Stimulated activated CD8-positive, alpha-beta memory T cell treated with anti-CD3 and anti-CD28 coated beads, Interleukin-15, amount 100 ng/mL, for 48 hours (primary cell): Measurements from ENCODE around the gene DEPDC7.
"Not testable (repeated sequence)": the region's sequence is repeated elsewhere in the genome, so short reads cannot be mapped to it uniquely, and the experiment has no call there.

ENCODE experiments used
- DNase-seq, 2 donors: peaks; one replicate each; pipeline ENCODE4 v3.0.0-alpha.2; 2020; ENCODE audit warnings: low read depth in 2 of 2

The DEPDC7 gene

GRCh38 chr11:33025339-33025722 is 9.7 kb downstream of the DEPDC7 start:
- DNase-seq: no peak

DNA sequence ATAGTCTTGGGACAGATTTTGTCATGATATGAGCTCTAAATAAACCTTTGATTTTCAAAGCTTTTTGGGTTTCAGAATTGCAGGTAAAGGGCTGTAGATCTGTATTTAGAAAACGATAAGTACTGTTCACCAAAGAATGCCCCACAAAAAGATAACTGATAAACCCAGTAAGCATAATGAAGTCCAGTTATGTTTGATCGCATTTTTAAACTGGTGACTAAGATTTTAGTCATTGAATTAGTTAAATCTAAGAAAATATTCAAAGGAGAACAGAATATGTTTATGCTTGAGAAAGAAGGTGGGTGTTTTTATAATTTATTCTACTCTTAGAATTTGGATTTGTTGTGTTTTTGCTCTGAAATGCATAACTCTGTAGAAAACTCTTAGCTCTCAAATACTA is 11.6 kb downstream of the DEPDC7 start:
- no peak for DNase-seq

GRCh38 chr11:33027846-33028536 is 12.3 kb downstream of the DEPDC7 start:
- no peak for DNase-seq

DNA sequence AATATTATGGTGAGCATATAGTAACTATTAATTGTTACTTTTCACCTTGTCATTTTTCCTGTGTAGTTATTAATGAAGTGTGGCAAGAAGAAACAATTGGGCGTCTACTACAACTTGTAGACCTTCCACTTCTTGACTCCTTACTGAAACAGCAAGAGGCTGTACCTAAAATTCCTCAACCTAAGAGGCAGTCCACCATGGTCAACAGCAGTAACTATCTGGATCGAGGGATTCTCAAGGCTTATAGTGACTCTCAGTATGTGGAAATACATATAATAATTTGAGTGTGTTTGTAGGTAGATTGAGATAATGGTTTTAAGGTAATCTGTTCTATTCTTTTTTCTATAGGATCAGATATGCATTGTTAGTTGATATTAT is 12.8 kb downstream of the DEPDC7 start:
- no peak for DNase-seq

DNA sequence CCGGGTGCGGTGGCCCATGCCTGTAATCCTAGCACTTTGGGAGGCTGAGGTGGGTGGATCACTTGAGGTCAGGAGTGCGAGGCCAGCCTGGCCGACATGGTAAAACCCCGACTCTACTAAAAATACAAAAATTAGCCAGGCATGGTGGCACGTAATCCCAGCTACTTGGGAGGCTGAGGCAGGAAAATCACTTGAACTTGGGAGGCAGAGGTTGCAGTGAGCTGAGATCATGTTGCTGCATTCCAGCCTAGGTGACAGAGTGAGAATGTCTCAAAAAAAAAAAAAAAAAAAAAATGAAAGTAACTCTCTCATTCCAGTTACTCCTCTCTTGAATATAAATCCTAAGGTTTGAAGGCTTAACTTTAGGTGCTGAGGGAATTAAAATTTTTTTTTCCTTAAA is 13.5 kb downstream of the DEPDC7 start:
- DNase-seq: not testable (repeated sequence)

- DNase-seq: no peak
Observed at GRCh38 chr11:33033493-33033892, 17.8 kb downstream of the DEPDC7 start.

DNA sequence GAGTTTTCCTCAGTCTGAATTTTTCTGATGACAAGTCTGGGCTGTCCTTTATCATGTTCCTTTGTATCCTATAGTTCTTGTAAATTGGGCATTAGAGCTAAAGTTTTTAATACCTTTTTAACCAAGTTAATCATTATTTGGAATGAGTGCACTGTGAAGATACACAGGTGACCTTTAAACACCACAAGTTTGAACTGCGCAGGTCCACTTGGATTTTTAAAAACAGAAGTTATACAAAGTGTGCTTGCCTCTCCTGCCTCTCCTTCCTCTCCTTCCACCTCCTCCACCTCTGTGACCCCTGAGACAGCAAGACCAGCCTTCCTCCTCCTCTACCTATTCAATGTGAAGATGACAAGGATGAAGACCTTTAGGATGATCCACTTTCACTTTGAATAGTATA is 19.3 kb downstream of the DEPDC7 start:
- DNase-seq: no peak

GRCh38 chr11:33039274-33040032 is 23.8 kb downstream of the DEPDC7 start, which contains the start of gene TCP11L1:
TSS of gene TCP11L1 (plus strand) at chr11:33039572. CDS start at chr11:33043774, 4,202 bp downstream.
- peak; percentile 32 to 73 for DNase-seq

DNA sequence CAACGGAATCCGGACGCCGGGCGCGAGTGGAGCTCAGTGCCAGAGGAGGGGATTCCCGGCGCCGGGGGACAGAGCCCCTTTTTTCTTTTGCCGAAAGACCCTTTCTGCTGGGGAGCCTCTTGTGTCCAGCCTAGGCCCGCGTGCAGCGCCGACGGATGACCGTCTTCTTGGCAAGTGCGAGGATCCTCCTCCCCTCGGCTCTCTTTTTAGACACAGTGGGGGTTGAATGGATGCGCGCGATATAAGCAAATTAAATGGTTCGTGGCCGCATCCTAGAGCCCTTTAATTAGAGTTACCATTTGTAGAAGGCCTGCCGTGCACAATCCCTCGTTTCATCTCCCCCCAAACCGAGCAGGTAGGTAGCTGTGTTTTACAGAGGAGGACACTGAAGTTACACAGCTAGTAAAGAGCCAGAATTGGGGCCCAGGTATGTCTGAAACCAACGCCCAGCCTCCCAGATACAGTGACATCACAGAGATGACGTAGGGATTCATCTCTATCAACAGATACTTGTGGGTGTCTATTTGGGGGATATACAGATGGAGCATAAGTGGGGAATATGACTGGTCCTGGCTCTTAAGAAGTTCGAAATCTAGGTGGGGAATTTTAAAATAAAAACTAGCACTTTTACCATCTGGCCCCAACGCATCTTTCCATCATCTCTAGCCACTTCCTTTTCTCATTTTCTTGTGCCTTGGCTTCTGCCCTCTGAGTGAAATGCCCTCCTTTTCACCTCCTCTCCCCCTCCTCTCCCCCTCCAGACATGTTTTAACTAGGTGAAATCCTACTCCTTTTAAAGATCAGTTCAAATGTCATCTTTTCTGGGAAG is 24.6 kb downstream of the DEPDC7 start:
- DNase-seq: peak in 1 of 2 donors; percentile 47

DNA sequence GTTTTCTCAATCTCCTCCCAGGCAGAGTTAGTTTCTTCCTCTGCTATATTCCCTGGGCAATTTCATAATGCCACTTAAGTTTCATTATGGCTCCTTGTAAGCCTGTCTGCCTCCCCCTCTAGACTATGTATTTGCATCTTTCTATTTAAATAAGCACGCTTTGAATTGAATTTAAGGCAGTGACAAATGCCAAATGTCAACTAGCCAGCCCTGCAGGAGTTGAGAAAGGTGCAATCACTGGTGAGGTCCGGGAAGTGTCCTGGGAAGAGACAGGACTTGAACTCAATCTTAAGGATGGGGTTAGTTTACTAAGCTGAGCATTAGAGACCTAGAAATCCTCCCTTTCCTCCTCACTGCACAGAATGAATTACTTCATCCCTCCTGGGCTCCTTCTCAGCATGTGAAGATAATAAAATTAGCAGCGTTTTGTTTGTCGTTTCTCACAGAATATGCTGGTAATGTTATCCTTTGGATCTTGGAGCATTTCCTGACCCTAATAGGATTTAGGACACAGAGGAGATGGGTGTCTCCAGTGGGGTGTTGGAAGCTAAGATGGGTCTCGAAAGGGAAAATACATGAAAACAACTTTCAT is 25.3 kb downstream of the DEPDC7 start:
- no peak for DNase-seq

GRCh38 chr11:33043221-33043830 is 27.6 kb downstream of the DEPDC7 start:
- no peak for DNase-seq

GRCh38 chr11:33044285-33044756 is 28.6 kb downstream of the DEPDC7 start:
- DNase-seq: no peak

- no peak for DNase-seq
Observed at GRCh38 chr11:33045551-33046255, 30.0 kb downstream of the DEPDC7 start.

DNA sequence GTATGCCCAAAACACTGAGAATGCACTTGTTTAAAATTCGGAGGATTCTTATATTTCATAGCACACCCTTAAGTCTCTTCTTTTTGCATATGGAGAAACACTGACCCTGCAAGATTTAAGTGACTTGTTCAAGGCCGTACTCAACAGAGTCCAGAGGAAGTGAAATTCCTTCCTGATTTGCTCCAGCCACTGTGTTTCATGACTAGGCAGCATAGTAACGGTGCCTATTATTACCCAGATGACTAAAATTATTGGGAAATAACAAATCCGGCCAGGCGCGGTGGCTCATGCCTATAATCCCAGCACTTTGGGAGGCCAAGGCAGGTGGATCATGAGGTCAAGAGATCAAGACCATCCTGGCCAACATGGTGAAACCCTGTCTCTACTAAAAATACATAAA is 33.0 kb downstream of the DEPDC7 start:
- DNase-seq: not testable (repeated sequence)

DNA sequence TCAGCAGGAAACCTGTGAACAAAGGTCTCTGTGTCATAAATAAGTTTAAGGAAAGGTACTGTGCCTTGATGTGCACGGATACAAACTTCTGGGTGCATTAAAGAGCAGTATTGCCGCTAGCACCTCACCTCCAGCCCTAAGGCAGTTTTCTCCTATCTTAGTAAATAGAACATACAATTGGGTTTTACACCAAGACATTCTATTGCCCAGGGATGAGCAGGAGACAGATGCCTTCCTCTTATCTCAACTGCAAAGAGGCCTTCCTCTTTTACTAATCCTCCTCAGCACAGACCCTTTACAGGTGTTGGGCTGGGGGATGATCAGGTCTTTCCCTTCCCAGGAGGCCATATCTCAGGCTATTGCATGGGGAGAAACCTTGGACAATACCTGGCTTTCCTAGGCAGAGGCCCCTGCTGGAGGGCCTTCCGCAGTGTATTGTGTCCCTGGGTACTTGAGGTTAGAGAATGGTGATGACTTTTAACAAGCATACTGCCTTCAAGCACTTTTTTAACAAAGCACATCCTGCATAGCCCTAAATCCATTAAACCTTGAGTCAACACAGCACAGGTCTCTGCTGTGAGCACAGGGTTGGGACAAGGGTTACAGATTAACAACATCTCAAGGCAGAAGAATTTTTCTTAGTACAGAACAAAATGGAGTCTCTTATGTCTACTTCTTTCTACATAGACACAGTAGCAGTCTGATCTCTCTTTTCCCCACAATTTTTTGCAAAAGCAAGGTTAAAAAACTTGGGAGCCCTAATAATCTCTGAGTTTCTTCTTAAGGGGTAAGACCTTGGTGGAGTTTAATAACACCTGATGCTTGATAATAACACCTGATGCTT is 34.1 kb downstream of the DEPDC7 start:
- DNase-seq: not testable (repeated sequence)

- no peak for DNase-seq
Observed at GRCh38 chr11:33052231-33052630, 36.6 kb downstream of the DEPDC7 start.

DNA sequence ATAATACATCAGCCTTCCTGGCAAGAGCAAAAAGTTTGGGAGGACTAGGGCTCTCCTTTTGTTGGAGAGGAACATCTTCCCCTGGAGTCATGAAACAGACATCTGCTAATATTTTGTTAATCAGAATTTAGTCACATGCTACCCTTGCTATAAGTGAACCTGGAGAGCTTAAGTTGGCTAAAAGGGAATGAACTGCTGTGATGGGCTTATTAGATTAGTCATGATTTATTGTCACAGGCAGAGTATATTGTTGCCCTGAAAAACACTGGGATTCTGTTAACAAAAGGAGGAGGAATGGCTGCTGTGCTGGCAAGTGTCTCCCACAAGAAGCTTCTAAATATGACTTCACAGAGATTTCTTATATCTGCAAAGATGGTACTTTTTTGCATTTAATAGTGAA is 39.7 kb downstream of the DEPDC7 start:
- DNase-seq: no peak

GRCh38 chr11:33057284-33057683 is 41.6 kb downstream of the DEPDC7 start:
- no peak for DNase-seq

DNA sequence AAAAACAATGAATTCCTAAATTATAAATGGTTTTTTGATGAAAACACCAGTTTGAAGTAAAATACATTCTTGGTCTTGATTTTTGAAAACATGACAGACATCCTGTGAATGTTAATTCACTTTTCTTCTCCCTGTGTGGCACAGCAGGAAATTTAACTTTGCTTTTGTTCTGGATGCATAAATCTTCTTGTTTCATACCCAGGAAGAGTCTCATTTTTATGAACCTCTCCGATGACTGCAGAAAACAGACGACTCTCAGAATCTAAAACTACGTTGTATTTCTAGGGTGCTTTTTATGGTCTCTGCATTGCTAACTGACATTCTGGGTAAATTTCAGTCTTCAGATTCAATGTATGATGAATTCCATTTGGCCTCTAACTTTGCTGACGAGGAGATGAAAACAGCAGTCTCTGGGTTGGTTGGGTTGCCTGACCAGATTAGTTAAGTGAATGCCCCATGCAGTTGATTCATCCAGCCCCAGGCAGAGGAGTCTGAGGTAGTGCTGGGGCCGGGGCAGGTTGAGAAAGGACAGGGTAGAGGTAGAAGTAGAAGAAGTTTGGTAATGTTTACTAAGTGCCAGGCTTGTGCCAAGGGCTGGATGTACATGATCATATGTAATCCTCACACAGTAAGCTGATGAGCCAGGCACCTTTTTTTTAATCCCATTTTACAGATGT is 43.8 kb downstream of the DEPDC7 start:
- no peak for DNase-seq
